ENCODE measurements around the gene PDE10A. TPM values are rescaled to one million over a fixed set of nuclear protein-coding genes. Genes with fewer than 3 reads are reported as not detected.

The PDE10A gene
- total and polyA plus RNA-seq, 2 of the 4 experiments (the other 2 are of a cell fraction), result 3.4 to 12.4 TPM

GRCh38 chr6:165573671-165574070 is 89.4 kb downstream of the PDE10A start:
- CTCF ChIA-PET, result interaction anchor here (0.8 to 1.5 kb wide), 2 partner anchors 9 to 268 kb away, joined by 3 to 4 read pairs; no protein-coding TSS in a partner anchor
- Histone ChIP-seq H2BK5ac (ENCODE audit: low read depth, low read length, poor library complexity, severe bottlenecking) (peak overlapping the region; percentile 40), H2AFZ (replicated peaks; ENCODE audit: low read length, poor library complexity) (no peak overlapping the region), H3K4ac (ENCODE audit: low read depth, low read length) (0 out of 2 replicates have a peak overlapping the region, but pooled peaks have one; percentile 31), H2AK9ac (replicated peaks; ENCODE audit: low read depth, low read length, poor library complexity) (no peak overlapping the region), H3K4me3 (ENCODE audit: insufficient read depth, low read depth, low read length) (no peak overlapping the region), H2AK5ac (ENCODE audit: low read depth, low read length) (peak overlapping the region; percentile 13; the same call in 1 of the 2 replicates), H2BK120ac (ENCODE audit: low read depth, low read length) (peak overlapping the region; percentile 10; the same call in 1 of the 2 replicates), H3K4me1 (ENCODE audit: control insufficient read depth, insufficient read depth, low read length) (peaks cover 20% of the 10 kb centered on the region), H3K4me2 (ENCODE audit: low read depth, low read length) (peak overlapping the region; percentile 57; the same call in 1 of the 2 replicates), H4K20me1 (ENCODE audit: insufficient read depth, low read length) (peaks cover 4% of the 10 kb centered on the region; the same call in 1 of the 2 replicates), H3K9ac (ENCODE audit: low read depth, low read length) (no peak overlapping the region), H3K27me3 (ENCODE audit: control insufficient read depth, insufficient read depth, low read length) (no peaks in the 10 kb centered on the region), H4K91ac (ENCODE audit: insufficient read depth, low read depth, low read length) (peak overlapping the region; percentile 36; the same call in 1 of the 2 replicates), H3K9me3 (ENCODE audit: control insufficient read depth, insufficient read depth, low read length) (no peaks in the 10 kb centered on the region), H2BK20ac (ENCODE audit: low read depth, low read length) (no peak overlapping the region; the same call in 1 of the 2 replicates), H3K79me1 (ENCODE audit: low read depth in 1 of 2, low read length in 2 of 2) (peaks cover 17 to 47% of the 10 kb centered on the region in 2 experiments), H4K8ac (ENCODE audit: low read depth in 2 of 2, low read length in 2 of 2) (peak overlapping the region; percentile 18 to 28; a peak in 2 of 4 replicates), H3K36me3 (ENCODE audit: control insufficient read depth, insufficient read depth, low read length) (no peaks in the 10 kb centered on the region), H2BK15ac (ENCODE audit: low read depth, low read length) (0 out of 3 replicates have a peak overlapping the region, but pooled peaks have one; percentile 2), H3K9me1 (ENCODE audit: insufficient read depth, low read length) (peaks cover 13% of the 10 kb centered on the region; the same call in 1 of the 2 replicates), H3K56ac (ENCODE audit: extremely low read depth, insufficient read depth, low read length) (no peak overlapping the region), H3K18ac (ENCODE audit: low read depth, low read length) (no peak overlapping the region; the same call in 1 of the 2 replicates), H3K14ac (replicated peaks; ENCODE audit: low read depth, low read length) (no peak overlapping the region; the same call in 1 of the 2 replicates), H4K5ac (ENCODE audit: low read depth, low read length) (0 out of 2 replicates have a peak overlapping the region, but pooled peaks have one; percentile 24), H3K27ac (ENCODE audit: insufficient read depth, low read length) (0 out of 2 replicates have a peak overlapping the region, but pooled peaks have one; percentile 5), H3K23ac (ENCODE audit: low read depth, low read length) (peak overlapping the region; percentile 18; the same call in 1 of the 2 replicates)
- peak; percentile 92 for DNase-seq
- TF ChIP-seq USF2 (IDR thresholded peaks at IDR 0.05; ENCODE audit: low read depth, low read length) (peak; percentile 19; the same call in 1 of the 2 replicates), SMC3 (IDR thresholded peaks at IDR 0.05; ENCODE audit: low read depth, low read length) (no peak), RCOR1 (IDR thresholded peaks at IDR 0.05; ENCODE audit: insufficient replicate concordance, low read length) (no peak)
- intact Hi-C loops (cut with micrococcal nuclease), result loop anchor here (5.0 kb wide), 3 partner anchors 56 to 89 kb away; partner anchors contain the start of gene PDE10A
- BruUV-seq (replicated peaks), result no TSS peak
- in situ Hi-C loops (cut with MboI; ENCODE audit: low sequenced_read_pairs), result no loop called here
- POLR2A ChIA-PET (ENCODE audit: unreplicated experiment), result interaction anchor here (0.6 kb wide), 1 partner anchor 153 kb away, joined by 3 read pairs; no protein-coding TSS in a partner anchor
- ATAC-seq (ENCODE audit: low read depth), result peak; percentile 10; the same call in 1 of the 2 replicates
- dilution Hi-C loops (cut with HindIII; ENCODE audit: low sequenced_read_pairs, unreplicated experiment), result no loop called here
- WGBS, 2 experiments (ENCODE audit: extremely low coverage in 2 of 2, insufficient read length in 1 of 2), result no CpG with 5 or more reads among the region's 5 CpGs
